PFSK-1 (cell line): ENCODE measurements around the gene CCDC172. TPM values are rescaled to one million over a fixed set of nuclear protein-coding genes. Genes with fewer than 3 reads are reported as not detected.

Experiments
- FOXP2 ChIP-seq: optimal IDR thresholded peaks from 2 replicates; pipeline ENCODE3; 2011; ENCODE audit warnings: borderline replicate concordance, control low read depth, inconsistent platforms; ENCODE audit not compliant: insufficient read depth; ENCODE audit errors: extremely low read length, extremely low read depth
- POLR2AphosphoS5 ChIP-seq: IDR thresholded peaks from 2 replicates; pipeline ENCODE4 v1.6.1; 2012; ENCODE audit warnings: low read depth, mild to moderate bottlenecking, control low read depth, low read length, moderate library complexity
- REST ChIP-seq, 2 experiments: IDR thresholded peaks; 2 replicates each; pipeline versions ENCODE4 v1.6.1 to v1.8.0; 2011 to 2012; ENCODE audit warnings: low read depth in 2 of 2, low read length in 2 of 2, control low read depth in 1 of 2, inconsistent platforms in 1 of 2, mild to moderate bottlenecking in 1 of 2, moderate library complexity in 1 of 2; ENCODE audit not compliant: insufficient read depth in 1 of 2
- SIN3A ChIP-seq: IDR thresholded peaks from 2 replicates; pipeline ENCODE4 v1.6.1; 2012; ENCODE audit warnings: mild to moderate bottlenecking, low read length, moderate library complexity, borderline replicate concordance; ENCODE audit not compliant: insufficient read depth
- TAF1 ChIP-seq: IDR thresholded peaks from 2 replicates; pipeline ENCODE4 v1.6.1; 2012; ENCODE audit warnings: low read length, control low read depth, borderline replicate concordance; ENCODE audit not compliant: insufficient read depth
- polyA plus RNA-seq: library from polyadenylated mRNA; unstranded; fragments of >200 nt; gene quantifications from one replicate; pipeline ENCODE4 v1.2.1, GENCODE V29; 2012; ENCODE audit warnings: low read depth, missing spikeins; ENCODE audit not compliant: insufficient read length

CCDC172 gene
- polyA plus RNA-seq = not detected

- TF ChIP-seq TAF1 (no peak), SIN3A (no peak), REST (IDR thresholded peaks at IDR 0.05; ENCODE audit: insufficient read depth in 1 of 2, low read depth in 2 of 2, low read length in 2 of 2) (no peak), FOXP2 (no peak), POLR2AphosphoS5 (no peak)
Observed at GRCh38 chr10:116324227-116324950, at the start of gene CCDC172. Gene CCDC172, plus strand, starts transcription at chr10:116324448. Its CDS starts 564 bp downstream, at chr10:116325012.

- TF ChIP-seq FOXP2 = no peak
- TF ChIP-seq REST (IDR thresholded peaks at IDR 0.05; ENCODE audit: insufficient read depth in 1 of 2, low read depth in 2 of 2, low read length in 2 of 2) = no peak
- no peak for TF ChIP-seq SIN3A
- no peak for TF ChIP-seq TAF1
- no peak for TF ChIP-seq POLR2AphosphoS5
Observed at GRCh38 chr10:116276981-116277380, 47.3 kb upstream of the CCDC172 start.

DNA sequence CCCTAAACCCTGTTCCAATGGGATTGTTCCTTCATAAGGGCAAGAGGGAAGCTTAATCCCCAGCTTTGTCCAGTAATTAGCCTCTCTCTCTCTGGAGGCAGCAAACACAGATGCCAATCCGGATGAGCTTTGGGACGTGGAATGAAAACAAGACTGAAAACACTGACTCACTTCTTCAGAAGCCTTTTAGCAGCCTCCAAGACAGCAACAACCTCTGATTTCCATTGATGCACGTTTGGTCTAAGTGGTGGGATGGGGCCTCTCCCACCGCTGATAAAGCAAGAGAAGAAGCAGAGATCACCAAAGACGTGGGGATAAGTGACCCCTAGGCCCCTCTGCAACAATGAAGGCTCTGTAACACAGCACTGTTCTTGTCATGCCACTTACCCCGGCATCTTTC is 45.4 kb upstream of the CCDC172 start:
- TF ChIP-seq TAF1 (no peak), SIN3A (no peak), POLR2AphosphoS5 (no peak), REST (IDR thresholded peaks at IDR 0.05; ENCODE audit: insufficient read depth in 1 of 2, low read depth in 2 of 2, low read length in 2 of 2) (no peak), FOXP2 (no peak)

- TF ChIP-seq POLR2AphosphoS5 = no peak
- TF ChIP-seq FOXP2 = no peak
- TF ChIP-seq SIN3A = no peak
Observed at GRCh38 chr10:116281775-116282174, 42.5 kb upstream of the CCDC172 start.

GRCh38 chr10:116286626-116287200 is 37.5 kb upstream of the CCDC172 start:
- TF ChIP-seq POLR2AphosphoS5 (no peak), FOXP2 (no peak), TAF1 (no peak)
